Activated CD4-positive, alpha-beta T cell treated with anti-CD3 and anti-CD28 coated beads, Interleukin-2, amount 50 U/mL, for 24 hours (primary cell): ENCODE data around the gene C9orf152.
A peak's percentile ranks its signal among the peaks of the same experiment; 100 is the strongest.
"Not testable (repeated sequence)": the region's sequence is repeated elsewhere in the genome, so short reads cannot be mapped to it uniquely, and the experiment has no call there.

Experiments
- DNase-seq, 2 donors: peaks; one replicate each; pipeline ENCODE4 v3.0.0-alpha.2; 2020; ENCODE audit warnings: low read depth in 1 of 2, low spot score in 1 of 2

Gene C9orf152, protein sequence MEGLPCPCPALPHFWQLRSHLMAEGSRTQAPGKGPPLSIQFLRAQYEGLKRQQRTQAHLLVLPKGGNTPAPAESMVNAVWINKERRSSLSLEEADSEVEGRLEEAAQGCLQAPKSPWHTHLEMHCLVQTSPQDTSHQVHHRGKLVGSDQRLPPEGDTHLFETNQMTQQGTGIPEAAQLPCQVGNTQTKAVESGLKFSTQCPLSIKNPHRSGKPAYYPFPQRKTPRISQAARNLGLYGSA

DNA sequence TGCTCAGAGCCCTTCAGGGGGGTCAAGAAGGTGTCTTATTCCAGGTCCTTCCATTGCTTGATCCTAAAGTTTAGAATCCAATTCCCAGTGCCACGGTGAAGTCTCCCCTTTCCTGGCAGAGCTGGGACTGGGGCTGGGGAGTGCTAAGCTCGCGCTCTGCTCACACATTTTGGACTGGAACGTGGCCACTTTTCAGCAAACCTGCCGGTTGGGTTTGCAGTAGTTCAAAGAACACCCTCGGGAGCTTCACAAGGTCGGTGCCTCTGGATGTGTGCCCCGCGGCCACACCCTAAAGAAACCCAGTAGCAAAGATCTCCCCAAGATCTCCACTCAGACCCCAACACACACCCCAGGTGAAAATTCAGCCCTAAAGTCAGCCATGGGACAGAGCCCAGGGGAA is at the start of gene C9orf152:
Gene C9orf152, minus strand, starts transcription at position 129 of the 400 bp plus-strand sequence. CDS start 580 bp downstream, outside the sequence.
- DNase-seq, result no peak

DNA sequence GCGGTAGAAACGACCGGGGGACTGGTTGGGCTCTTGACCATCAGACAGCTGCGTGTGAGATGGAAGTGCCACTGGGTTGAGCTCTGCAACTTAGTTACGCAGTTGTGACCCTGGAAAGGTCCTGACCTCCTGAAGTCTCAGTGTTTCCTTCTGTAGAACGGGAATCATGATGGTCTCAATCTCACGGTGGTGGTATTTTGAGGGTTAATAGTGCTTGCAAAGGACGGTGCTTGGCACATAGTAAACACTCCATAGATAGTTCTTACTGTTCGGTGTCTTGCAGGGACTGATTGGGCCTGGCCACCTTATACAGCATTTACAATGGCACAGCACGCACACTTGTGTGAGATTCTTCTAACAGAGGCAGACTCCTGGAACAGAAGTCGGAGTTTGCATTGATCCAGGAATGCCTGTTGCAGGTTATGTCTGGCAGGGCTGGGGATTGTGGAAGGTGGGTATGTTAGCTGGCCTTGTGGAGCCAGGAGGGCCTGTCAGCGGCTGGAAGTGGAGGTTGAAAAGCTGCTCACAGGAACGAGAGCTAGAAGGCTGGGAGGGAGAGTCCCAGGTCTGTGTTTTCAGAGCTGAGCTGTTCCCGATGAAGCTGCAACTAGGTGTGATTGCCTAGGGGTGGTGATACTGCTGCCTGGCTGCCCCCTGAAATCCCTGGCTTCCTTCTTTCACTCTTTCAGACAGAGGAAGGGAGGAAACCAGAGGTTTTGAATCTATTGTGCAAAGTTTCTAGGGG is 49.3 kb upstream of the C9orf152 start:
- no peak for DNase-seq

DNA sequence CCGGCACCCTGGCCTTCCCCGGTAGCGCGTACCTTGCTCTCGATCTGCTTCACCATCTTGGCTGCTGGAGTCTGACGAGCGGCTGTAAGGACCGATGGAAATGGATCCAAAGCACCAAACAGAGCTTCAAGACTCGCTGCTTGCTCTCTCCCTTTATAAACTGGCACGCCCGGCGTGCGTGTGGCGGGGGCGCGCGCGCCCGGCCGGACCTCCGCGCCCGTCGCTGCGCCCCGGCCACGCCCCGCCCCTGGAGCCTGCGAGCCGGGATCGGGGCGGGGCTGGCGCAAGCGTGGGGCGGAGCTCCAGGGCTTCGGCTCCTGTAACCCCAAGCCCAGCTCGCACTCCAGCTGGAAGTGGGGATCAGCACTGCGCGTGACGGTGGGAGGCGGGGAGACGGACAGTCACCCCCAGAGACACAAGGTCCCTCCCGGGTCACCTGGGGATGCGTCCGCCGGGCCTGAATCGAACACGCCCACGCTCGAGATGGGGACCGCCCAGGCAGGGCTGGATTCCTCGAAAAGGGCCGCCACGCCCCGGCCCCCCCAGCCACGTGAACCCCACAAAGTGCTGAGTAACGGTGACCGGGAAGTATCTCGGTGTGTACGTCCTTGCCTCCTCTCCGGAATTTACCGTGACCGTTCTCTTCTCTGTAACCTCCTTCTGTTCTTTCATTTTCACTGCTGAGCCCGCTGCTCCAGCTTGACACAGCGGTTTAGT is 48.6 kb upstream of the C9orf152 start, which contains the start of gene TXN:
Gene TXN, minus strand, starts transcription at position 128 of the 717 bp plus-strand sequence. Its CDS starts 72 bp downstream, at position 56.
- DNase-seq, result peak; percentile 82 to 84

DNA sequence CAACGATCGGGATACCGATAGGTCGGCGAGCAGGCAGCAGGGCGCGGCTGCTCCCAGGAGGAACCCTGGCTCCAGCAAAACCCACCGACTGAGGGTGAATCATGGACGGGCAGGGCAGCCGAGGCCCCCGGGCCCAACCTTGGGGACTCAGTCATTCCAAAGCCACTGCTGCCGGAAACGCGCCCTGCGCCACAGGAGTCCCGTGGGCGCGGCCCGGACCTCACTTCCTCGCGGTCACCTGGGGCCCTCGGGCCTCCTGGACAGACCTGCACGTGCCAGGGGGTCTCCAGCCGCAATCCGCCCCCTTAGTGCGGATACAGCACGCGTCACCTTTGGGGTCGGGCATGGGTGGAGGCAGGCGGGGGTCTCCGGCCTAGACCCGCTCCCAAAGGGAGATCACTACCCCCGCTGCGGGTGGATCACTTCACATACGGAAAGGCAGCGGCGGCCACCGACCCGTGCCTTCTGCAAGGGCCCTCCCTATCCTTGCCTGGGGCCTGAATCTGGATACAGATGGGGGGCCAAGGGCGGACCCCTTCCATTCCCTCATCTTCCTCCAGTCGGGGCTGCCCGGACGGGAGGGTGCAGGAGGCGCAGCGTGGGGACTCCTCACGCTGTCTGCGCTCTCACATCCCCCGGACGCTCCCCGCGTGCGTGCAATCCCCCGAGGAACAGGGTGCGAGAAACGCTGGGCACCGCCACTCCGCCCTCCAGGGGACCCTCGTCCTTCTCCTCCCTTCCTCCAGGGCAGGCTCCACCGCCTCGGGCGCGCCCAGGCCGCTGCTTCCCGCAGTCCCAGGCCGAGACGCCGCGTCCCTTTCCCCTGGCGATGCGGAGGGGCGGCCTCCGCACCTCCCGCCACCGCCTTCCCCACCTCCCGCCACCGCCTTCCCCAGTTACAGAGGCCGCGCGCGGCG is 47.8 kb upstream of the C9orf152 start:
- peak; percentile 32 to 40 for DNase-seq

- DNase-seq, result no peak
Measured at GRCh38 chr9:110255034-110255462, 47.1 kb upstream of the C9orf152 start.

DNA sequence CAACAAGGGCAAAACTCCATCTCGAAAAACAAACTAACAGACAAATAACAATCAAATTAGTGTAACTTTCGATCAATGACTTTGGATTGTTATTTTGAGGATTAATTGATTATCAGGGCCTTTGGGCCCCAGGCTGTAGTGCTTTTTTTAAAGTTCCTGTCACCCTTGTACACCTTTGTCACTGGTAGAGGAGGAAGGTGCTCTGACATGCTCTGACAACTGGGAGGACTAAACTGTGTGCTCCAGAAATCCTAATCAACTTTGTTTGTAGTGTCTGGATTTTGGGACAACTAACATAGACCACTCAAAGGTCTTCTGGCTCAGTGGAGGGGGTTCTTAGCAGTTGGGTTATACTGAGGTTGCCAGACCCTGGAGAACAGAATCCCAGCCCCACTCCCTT is 46.5 kb upstream of the C9orf152 start:
- DNase-seq, result no peak

DNA sequence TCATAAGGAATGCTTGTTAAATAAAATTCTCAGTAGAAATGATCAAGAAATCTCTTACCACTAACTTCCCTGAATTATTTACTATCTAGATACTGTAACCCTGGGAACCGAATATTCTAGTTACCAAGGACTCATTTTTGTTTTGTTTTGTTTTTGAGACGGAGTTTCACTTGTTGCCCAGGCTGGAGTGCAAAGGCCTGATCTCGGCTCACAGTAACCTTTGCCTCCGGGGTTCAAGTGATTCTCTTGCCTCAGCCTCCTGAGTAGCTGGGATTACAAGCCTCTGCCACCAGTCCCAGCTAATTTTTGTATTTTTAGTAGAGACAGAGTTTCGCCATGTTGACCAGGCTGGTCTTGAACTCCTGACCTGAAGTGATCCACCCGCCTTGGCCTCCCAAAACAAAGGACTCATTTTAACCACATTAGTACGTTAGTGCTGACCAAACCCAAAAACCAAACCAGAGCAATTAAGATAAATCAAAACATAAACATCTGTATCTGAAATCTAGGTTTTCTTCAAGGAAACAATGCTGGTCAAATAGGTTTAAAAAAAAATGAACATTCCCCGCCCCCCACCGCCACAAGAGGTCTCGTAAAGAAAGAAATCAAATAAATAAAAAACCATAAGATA is 44.7 kb upstream of the C9orf152 start:
- DNase-seq, result no peak

DNA sequence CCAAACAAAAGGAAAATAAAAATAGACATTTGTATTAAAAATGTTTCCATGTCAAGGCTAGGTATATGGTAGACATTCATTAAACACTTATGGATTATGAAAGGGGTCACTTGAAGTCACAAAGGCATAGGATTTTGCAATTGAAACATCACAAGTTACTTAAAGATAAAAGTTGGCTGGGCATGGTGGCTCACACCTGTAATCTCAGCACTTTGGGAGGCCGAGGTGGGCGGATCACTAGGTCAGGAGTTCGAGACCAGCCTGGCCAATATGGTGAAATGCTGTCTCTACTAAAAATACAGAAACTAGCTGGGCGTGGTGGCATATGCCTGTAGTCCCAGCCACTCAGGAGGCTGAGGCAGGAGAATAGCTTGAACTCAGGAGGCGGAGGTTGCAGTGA is 43.8 kb upstream of the C9orf152 start:
- DNase-seq, result not testable (repeated sequence)

DNA sequence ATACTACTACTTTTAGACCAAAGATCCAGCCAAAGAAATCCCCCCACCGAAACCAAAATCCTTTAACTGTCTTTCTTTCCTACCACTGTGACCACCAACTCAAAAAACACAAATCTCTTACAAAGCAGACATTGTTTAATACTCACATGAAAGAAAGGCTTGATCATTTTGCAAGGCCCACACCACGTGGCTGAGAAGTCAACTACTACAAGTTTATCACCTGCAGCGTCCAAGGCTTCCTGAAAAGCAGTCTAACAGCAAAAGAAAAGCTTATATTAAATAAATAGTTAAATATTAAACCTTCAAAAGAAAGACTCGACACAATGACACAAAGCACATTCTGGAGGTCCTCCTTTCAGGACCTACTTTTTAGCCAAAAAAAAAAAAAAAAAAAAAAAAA is 43.3 kb upstream of the C9orf152 start:
- no peak for DNase-seq

GRCh38 chr9:110249603-110250002 is 41.6 kb upstream of the C9orf152 start:
- DNase-seq, result no peak

GRCh38 chr9:110248361-110248760 is 40.4 kb upstream of the C9orf152 start:
- DNase-seq, result no peak

DNA sequence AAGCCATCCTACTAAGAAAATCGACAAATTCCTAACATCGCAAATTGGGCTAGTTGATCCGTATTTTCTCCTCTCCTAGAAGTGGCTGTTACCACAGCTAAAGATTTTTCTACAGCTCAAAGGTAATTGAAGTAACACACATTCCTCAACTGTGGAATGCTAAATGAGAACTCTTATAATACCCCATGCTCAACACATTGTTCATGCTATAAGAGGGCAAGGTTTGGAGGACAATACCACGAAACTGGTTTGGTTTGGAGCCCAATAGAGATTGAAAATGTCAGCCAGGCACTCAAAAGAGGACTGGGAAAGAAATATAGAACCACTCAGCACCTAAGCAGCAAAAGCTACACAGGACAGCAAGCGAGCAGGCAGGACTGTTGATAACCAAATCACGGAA is 38.3 kb upstream of the C9orf152 start:
- no peak for DNase-seq

DNA sequence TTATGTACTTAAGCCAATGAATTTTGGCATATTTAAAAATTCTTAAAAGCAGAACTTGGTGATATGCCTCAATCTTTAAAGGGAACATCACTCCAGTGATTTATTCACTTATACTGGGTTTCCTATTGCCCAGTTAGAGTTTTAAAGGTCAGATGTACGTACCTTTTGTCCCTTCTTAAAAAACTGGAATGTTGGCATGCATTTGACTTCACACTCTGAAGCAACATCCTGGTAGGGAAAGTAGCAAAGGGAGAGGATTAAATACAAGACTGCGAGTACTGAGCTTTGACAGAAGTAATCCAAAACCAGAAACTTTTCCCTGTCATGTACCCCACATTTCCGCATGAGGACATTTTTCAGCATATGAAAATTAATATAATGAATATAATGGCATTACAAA is 36.7 kb upstream of the C9orf152 start:
- DNase-seq, result no peak

- DNase-seq, result no peak
Measured at GRCh38 chr9:110241858-110242321, 33.9 kb upstream of the C9orf152 start.

- DNase-seq, result no peak
Measured at GRCh38 chr9:110241260-110241857, 33.4 kb upstream of the C9orf152 start.

DNA sequence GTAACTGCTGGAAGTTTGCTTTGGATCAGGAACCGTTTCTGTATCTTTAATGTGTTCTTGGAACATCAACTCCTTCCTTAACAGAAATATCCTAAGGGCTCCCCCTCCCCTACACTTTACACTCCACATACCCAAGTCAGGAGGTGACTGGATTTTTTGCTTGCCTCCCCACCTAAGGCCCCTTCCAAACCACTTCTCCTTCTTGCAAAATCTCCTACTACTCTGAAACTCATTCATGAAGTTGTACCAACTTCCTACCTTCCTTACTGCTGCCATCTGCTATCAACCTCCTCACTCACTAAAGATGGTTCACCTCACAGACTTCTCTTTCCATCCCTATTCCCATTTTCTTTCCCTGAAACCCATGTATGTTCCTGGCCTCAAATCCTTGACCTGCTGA is 32.2 kb upstream of the C9orf152 start:
- DNase-seq, result no peak

GRCh38 chr9:110228321-110228720 is 20.4 kb upstream of the C9orf152 start:
- DNase-seq, result no peak

- no peak for DNase-seq
Measured at GRCh38 chr9:110224583-110224982, 16.6 kb upstream of the C9orf152 start.

DNA sequence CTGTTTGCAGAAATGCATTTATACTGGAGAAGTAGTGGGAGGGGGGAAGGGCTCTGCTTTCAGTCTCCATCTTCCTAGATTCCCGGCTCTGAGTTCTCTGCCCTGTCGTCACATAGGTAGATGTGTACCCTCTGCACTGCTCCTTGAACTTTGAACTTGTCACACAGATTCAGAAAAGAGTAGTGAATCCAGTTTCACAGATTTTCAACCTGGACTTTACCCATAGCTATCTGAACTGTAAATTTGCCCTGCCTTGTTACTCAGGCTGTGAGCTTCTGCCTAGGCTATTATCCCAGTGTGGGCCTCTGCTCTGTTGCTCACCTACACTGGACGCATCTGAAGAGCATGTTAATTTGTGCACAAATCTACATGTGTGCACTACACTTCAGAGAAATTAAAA is 12.8 kb upstream of the C9orf152 start:
- DNase-seq, result no peak

GRCh38 chr9:110217656-110218099 is 9.7 kb upstream of the C9orf152 start:
- DNase-seq, result peak in 1 of 2 donors; percentile 6
